HCT116 (cell line): ENCODE data around the gene MARCHF6. TPM values are rescaled to one million over a fixed set of nuclear protein-coding genes. Genes with fewer than 3 reads are reported as not detected.

Source experiments
- ATAC-seq: fragments of 200-7000 bp; cut with Tn5 transposase; 2 replicates; pipeline ENCODE4 v1.9.1; 2020; ENCODE audit warnings: mild to moderate bottlenecking, moderate library complexity
- BruUV-seq: library from RNA; stranded (reverse); fragments of 400-500 nt; replicated peaks from 2 replicates; lab custom pipeline; 2021; lab: Mats Ljungman, UMichigan
- CTCF ChIA-PET: fragments of 300-600 bp; sonication (Branson Sonifier 250); formaldehyde crosslinking; loops from one replicate; lab custom pipeline; 2021; ENCODE audit warnings: antibody characterized with exemption; lab: Charles Lee
- POLR2A ChIA-PET: fragments of 300-600, 350-600 bp; sonication (Branson Sonifier 250); formaldehyde crosslinking; loops from one replicate; lab custom pipeline; 2021; ENCODE audit warnings: antibody characterized with exemption; lab: Charles Lee
- RAD21 ChIA-PET, 2 experiments: fragments of 300-600 bp; sonication (Branson Sonifier 250); formaldehyde crosslinking; loops; one replicate each; lab custom pipeline; 2023; ENCODE audit warnings: low total read pairs in 2 of 2; ENCODE audit not compliant: uncharacterized antibody in 2 of 2, unreplicated experiment in 2 of 2, low non-redundant PET in 1 of 2; lab: Charles Lee
- DNase-seq: peaks from one replicate; pipeline ENCODE4 v3.0.0-alpha.2; 2010; ENCODE audit warnings: low read depth, low spot score
- H2AFZ ChIP-seq: fragments of 200-600 bp; shearing (Covaris generic), sonication (generic); 2 replicates; pipeline ENCODE4 v1.6.1; 2017; ENCODE audit warnings: low read depth, mixed run types, mixed read lengths, antibody characterized with exemption, low read length; ENCODE audit not compliant: poor library complexity, severe bottlenecking
- H3K27ac ChIP-seq: 2 replicates; pipeline ENCODE4 v1.5.1; 2012; ENCODE audit warnings: low read depth, low read length
- H3K27me3 ChIP-seq: fragments of 200-600 bp; sonication (generic); 2 replicates; pipeline ENCODE4 v1.6.1; 2016; ENCODE audit warnings: mixed run types, low read length, mixed read lengths; ENCODE audit not compliant: insufficient read depth
- H3K36me3 ChIP-seq, 2 experiments: fragments of 200-500 bp in 1 of 2; fragments of 200-600 bp in 1 of 2; sonication (Bioruptor generic) in 1 of 2; sonication (generic) in 1 of 2; 2 replicates each; pipeline versions ENCODE4 v1.5.1 to v1.6.1; 2014 to 2016; ENCODE audit warnings: low read length in 2 of 2, inconsistent platforms in 1 of 2, mixed read lengths in 1 of 2, mixed run types in 1 of 2; ENCODE audit not compliant: insufficient read depth in 2 of 2, control insufficient read depth in 1 of 2
- H3K4me1 ChIP-seq, 2 experiments: fragments of 200-600 bp in 1 of 2; sonication (generic) in 1 of 2; 2 replicates each; pipeline versions ENCODE4 v1.5.1 to v1.6.1; 2012 to 2017; ENCODE audit warnings: low read length in 2 of 2, inconsistent platforms in 1 of 2, mild to moderate bottlenecking in 1 of 2, mixed read lengths in 1 of 2, mixed run types in 1 of 2, moderate library complexity in 1 of 2; ENCODE audit not compliant: insufficient read depth in 2 of 2, control insufficient read depth in 1 of 2
- H3K4me2 ChIP-seq: fragments of 200-600 bp; sonication (generic); 2 replicates; pipeline ENCODE4 v1.6.1; 2017; ENCODE audit warnings: mixed run types, low read length, mixed read lengths
- H3K4me3 ChIP-seq, 2 experiments: fragments of 200-600 bp in 1 of 2; sonication (generic) in 1 of 2; replicated peaks in 1 of 2; 2 replicates each; pipeline ENCODE4 v1.5.1; 2011 to 2016; ENCODE audit warnings: low read length in 2 of 2, control low read depth in 1 of 2, low read depth in 1 of 2, mild to moderate bottlenecking in 1 of 2, mixed read lengths in 1 of 2, mixed run types in 1 of 2
- H3K79me2 ChIP-seq: fragments of 200-600 bp; sonication (generic); 2 replicates; pipeline ENCODE4 v1.6.1; 2017; ENCODE audit warnings: mild to moderate bottlenecking, mixed run types, low read length, moderate library complexity, mixed read lengths; ENCODE audit not compliant: insufficient read depth
- H3K9ac ChIP-seq: fragments of 200-600 bp; sonication (generic); 2 replicates; pipeline ENCODE4 v1.6.1; 2016; ENCODE audit warnings: low read length, mixed read lengths
- H3K9me2 ChIP-seq: fragments of 200-600 bp; sonication (generic), shearing (Covaris generic); 2 replicates; pipeline ENCODE4 v1.6.1; 2017; ENCODE audit warnings: mixed run types, mild to moderate bottlenecking, moderate library complexity; ENCODE audit not compliant: insufficient read depth
- H3K9me3 ChIP-seq, 2 experiments: fragments of 200-500 bp in 1 of 2; fragments of 200-600 bp in 1 of 2; sonication (Bioruptor generic) in 1 of 2; sonication (generic) in 1 of 2; 2 replicates each; pipeline ENCODE4 v1.6.1; 2014 to 2017; ENCODE audit warnings: low read length in 2 of 2, mixed read lengths in 2 of 2, inconsistent platforms in 1 of 2, low read depth in 1 of 2, mild to moderate bottlenecking in 1 of 2, mixed run types in 1 of 2, moderate library complexity in 1 of 2; ENCODE audit not compliant: control insufficient read depth in 1 of 2, insufficient read depth in 1 of 2
- H4K20me1 ChIP-seq: fragments of 200-600 bp; sonication (generic), shearing (Covaris generic); 2 replicates; pipeline ENCODE4 v1.6.1; 2017; ENCODE audit warnings: mixed run types, mild to moderate bottlenecking, moderate library complexity; ENCODE audit not compliant: insufficient read depth
- RAD21 ChIP-seq: IDR thresholded peaks from 2 replicates; pipeline ENCODE4 v1.6.1; 2012; ENCODE audit warnings: low read depth, mild to moderate bottlenecking
- SP1 ChIP-seq: IDR thresholded peaks from 2 replicates; pipeline ENCODE4 v1.6.1; 2012; ENCODE audit warnings: low read depth
- TCF7L2 ChIP-seq: IDR thresholded peaks from 2 replicates; pipeline ENCODE4 v1.7.0; 2011; ENCODE audit warnings: borderline replicate concordance, inconsistent platforms; ENCODE audit not compliant: insufficient read depth, insufficient read length; ENCODE audit errors: extremely low read depth
- intact Hi-C: fragments of 100-400 bp; cut with micrococcal nuclease; formaldehyde crosslinking; loops from 2 replicates; pipeline ENCODE4 v1.10.0; 2022
- total RNA-seq: library from RNA; stranded (reverse); gene quantifications from one replicate; pipeline ENCODE4 v1.2.1, GENCODE V29; 2021; ENCODE audit not compliant: unreplicated experiment
- TF ChIP-seq, protein P1 (sequence below): IDR thresholded peaks from 2 replicates; pipeline ENCODE4 v1.6.1; 2012
- TF ChIP-seq, protein P2 (sequence below): IDR thresholded peaks from 2 replicates; pipeline ENCODE4 v1.6.1; 2011; ENCODE audit warnings: mild to moderate bottlenecking, low read length, moderate library complexity; ENCODE audit not compliant: insufficient replicate concordance; ENCODE audit errors: extremely low read depth
- TF ChIP-seq, protein P3 (sequence below): IDR thresholded peaks from 2 replicates; pipeline ENCODE4 v1.6.1; 2012
- TF ChIP-seq, protein P4 (sequence below), 3 experiments: fragments of 200-600 bp in 1 of 3; sonication (generic) in 1 of 3; IDR thresholded peaks in 2 of 3; conservative IDR thresholded peaks in 1 of 3; 2 replicates each; pipeline ENCODE4 v1.5.1; 2012 to 2017; ENCODE audit warnings: low read depth in 2 of 3, low read length in 2 of 3, antibody characterized with exemption in 1 of 3, borderline replicate concordance in 1 of 3, control low read depth in 1 of 3, mild to moderate bottlenecking in 1 of 3, mixed read lengths in 1 of 3, mixed run types in 1 of 3, moderate library complexity in 1 of 3; ENCODE audit not compliant: insufficient read depth in 1 of 3

The MARCHF6 gene
- total RNA-seq, 1 experiment from 2014 or later: 144 TPM

DNA sequence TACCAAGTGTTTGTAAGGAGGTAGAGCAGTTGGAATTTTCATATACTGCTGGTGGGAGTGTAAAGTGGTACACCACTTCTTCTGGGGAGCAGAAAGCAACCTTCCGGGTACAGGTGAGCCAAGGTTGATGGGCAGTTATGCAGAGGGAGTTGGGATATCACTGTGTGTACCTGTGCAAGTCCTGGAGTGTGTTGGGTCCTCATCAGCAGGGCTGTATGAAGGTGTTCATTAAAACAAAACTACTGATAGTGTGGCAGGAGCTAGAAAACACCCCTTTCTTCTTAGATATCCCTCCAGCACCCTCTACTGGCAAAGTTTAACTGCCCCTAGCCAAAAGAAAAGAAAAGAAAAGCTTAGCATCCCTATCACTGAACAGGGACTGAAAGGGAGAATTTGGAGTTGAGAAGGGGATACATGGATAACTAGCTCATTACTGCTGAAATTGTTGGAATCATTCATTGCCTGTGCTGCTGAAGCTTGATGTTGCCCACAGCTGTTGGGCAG is 10.7 kb downstream of the MARCHF6 start:
- H3K4me1 ChIP-seq: peaks cover 8 to 25% of the 10 kb centered on the region in 2 experiments
- intact Hi-C loops: loop anchor here (1.0 kb wide), 1 partner anchor 80 kb away; no protein-coding TSS in a partner anchor

More for the DNA sequence above, 10.7 kb downstream of the MARCHF6 start:
- Histone ChIP-seq H4K20me1 (peaks cover 29% of the 10 kb centered on the region), H3K9ac (no peak overlapping the region), H3K4me3 (no peak overlapping the region), H3K79me2 (peaks cover 100% of the 10 kb centered on the region), H3K4me2 (no peak overlapping the region), H3K9me3 (no peaks in the 10 kb centered on the region), H3K27me3 (no peaks in the 10 kb centered on the region), H3K36me3 (no peaks in the 10 kb centered on the region), H3K27ac (no peak overlapping the region), H2AFZ (no peak overlapping the region), H3K9me2 (no peaks in the 10 kb centered on the region)
- RAD21 ChIA-PET: interaction anchor here (1.0 kb wide), 2 partner anchors 79 to 80 kb away, joined by 3 to 4 read pairs; no protein-coding TSS in a partner anchor
- CTCF ChIA-PET: interaction anchor here (0.7 to 2.2 kb wide), 10 partner anchors 11 to 80 kb away, joined by 3 to 41 read pairs (median 4); partner anchors contain the start of gene MARCHF6
- POLR2A ChIA-PET: interaction anchor here (1.0 to 1.1 kb wide), 2 partner anchors 11 to 14 kb away, joined by 3 to 4 read pairs; partner anchors contain the start of gene MARCHF6
- peak; percentile 66 for ATAC-seq
- peak; percentile 58 for TF ChIP-seq RAD21
- TF ChIP-seq, protein P1, sequence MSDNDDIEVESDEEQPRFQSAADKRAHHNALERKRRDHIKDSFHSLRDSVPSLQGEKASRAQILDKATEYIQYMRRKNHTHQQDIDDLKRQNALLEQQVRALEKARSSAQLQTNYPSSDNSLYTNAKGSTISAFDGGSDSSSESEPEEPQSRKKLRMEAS: no peak
- TF ChIP-seq SP1: no peak
- TF ChIP-seq TCF7L2: no peak
- TF ChIP-seq, protein P2, sequence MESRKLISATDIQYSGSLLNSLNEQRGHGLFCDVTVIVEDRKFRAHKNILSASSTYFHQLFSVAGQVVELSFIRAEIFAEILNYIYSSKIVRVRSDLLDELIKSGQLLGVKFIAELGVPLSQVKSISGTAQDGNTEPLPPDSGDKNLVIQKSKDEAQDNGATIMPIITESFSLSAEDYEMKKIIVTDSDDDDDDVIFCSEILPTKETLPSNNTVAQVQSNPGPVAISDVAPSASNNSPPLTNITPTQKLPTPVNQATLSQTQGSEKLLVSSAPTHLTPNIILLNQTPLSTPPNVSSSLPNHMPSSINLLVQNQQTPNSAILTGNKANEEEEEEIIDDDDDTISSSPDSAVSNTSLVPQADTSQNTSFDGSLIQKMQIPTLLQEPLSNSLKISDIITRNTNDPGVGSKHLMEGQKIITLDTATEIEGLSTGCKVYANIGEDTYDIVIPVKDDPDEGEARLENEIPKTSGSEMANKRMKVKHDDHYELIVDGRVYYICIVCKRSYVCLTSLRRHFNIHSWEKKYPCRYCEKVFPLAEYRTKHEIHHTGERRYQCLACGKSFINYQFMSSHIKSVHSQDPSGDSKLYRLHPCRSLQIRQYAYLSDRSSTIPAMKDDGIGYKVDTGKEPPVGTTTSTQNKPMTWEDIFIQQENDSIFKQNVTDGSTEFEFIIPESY: no peak
- TF ChIP-seq, protein P3, sequence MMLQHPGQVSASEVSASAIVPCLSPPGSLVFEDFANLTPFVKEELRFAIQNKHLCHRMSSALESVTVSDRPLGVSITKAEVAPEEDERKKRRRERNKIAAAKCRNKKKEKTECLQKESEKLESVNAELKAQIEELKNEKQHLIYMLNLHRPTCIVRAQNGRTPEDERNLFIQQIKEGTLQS: no peak
- TF ChIP-seq, protein P4, sequence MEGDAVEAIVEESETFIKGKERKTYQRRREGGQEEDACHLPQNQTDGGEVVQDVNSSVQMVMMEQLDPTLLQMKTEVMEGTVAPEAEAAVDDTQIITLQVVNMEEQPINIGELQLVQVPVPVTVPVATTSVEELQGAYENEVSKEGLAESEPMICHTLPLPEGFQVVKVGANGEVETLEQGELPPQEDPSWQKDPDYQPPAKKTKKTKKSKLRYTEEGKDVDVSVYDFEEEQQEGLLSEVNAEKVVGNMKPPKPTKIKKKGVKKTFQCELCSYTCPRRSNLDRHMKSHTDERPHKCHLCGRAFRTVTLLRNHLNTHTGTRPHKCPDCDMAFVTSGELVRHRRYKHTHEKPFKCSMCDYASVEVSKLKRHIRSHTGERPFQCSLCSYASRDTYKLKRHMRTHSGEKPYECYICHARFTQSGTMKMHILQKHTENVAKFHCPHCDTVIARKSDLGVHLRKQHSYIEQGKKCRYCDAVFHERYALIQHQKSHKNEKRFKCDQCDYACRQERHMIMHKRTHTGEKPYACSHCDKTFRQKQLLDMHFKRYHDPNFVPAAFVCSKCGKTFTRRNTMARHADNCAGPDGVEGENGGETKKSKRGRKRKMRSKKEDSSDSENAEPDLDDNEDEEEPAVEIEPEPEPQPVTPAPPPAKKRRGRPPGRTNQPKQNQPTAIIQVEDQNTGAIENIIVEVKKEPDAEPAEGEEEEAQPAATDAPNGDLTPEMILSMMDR (IDR thresholded peaks at IDR 0.05 in 2 of 3, conservative IDR thresholded peaks at IDR 0.05 in 1 of 3; ENCODE audit: borderline replicate concordance in 1 of 3, insufficient read depth in 1 of 3, low read depth in 2 of 3, low read length in 2 of 3): peak; percentile 18 to 68 (median 49); a peak in 4 of 6 replicates
- no peak for DNase-seq
- no TSS peak for BruUV-seq
